Measurements from ENCODE around the gene AREG. TPM values are rescaled to one million over a fixed set of nuclear protein-coding genes. Genes with fewer than 3 reads are reported as not detected.

AREG gene
- total RNA-seq, 1 experiment from 2014 or later = 739 TPM

DNA sequence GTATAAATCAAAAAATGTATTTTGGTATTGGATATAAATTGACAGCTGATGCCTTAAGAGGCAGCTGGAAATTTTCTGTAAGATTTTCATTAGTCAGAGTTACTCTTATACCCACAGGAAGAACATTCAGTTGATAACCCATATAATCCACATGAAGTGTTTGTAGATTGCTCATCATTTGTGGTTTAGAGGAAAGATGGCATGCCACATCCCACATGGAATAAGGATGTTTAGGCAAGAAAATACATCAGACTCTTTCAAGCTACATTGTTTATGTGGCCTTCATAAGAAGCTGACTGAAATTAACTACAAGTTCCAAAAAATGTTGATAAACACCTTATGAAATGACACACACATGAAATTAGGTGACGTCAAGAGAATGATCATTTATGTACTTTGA lies 56.6 kb downstream of the AREG start:
- BruUV-seq (replicated peaks) = no TSS peak
- H2AFZ ChIP-seq (ENCODE audit: low read depth, low read length, poor library complexity, severe bottlenecking) = no peak overlapping the region
- ChIA-PET POLR2A (no interaction called here), RAD21 (ENCODE audit: low non-redundant PET in 1 of 2, low total read pairs in 2 of 2, uncharacterized antibody in 2 of 2, unreplicated experiment in 2 of 2) (no interaction called here), CTCF (no interaction called here)
- intact Hi-C loops (cut with micrococcal nuclease) = no loop called here
- H4K20me1 ChIP-seq (ENCODE audit: insufficient read depth) = no peaks in the 10 kb centered on the region
- H3K9ac ChIP-seq (ENCODE audit: low read length) = no peak overlapping the region
- no peak overlapping the region for H3K4me3 ChIP-seq (replicated peaks in 1 of 2; ENCODE audit: low read depth in 1 of 2, low read length in 2 of 2)
- H3K9me3 ChIP-seq (ENCODE audit: control insufficient read depth in 1 of 2, insufficient read depth in 1 of 2, low read depth in 1 of 2, low read length in 2 of 2) = no peaks in the 10 kb centered on the region
- no peaks in the 10 kb centered on the region for H3K27me3 ChIP-seq (ENCODE audit: insufficient read depth, low read length)
- H3K9me2 ChIP-seq (ENCODE audit: insufficient read depth) = no peaks in the 10 kb centered on the region
- H3K36me3 ChIP-seq (ENCODE audit: control insufficient read depth in 1 of 2, insufficient read depth in 2 of 2, low read length in 2 of 2) = no peaks in the 10 kb centered on the region
- DNase-seq (ENCODE audit: low read depth, low spot score) (no peak), ATAC-seq (no peak)
- no peak for TF ChIP-seq CBX3 (IDR thresholded peaks at IDR 0.05; ENCODE audit: low read depth)
- TF ChIP-seq, protein P1, sequence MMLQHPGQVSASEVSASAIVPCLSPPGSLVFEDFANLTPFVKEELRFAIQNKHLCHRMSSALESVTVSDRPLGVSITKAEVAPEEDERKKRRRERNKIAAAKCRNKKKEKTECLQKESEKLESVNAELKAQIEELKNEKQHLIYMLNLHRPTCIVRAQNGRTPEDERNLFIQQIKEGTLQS (IDR thresholded peaks at IDR 0.05) = no peak
- TF ChIP-seq POLR2A (IDR thresholded peaks at IDR 0.05; ENCODE audit: borderline replicate concordance, extremely low read depth, insufficient read depth, insufficient read length) = no peak
- no peak for TF ChIP-seq FOSL1 (IDR thresholded peaks at IDR 0.05; ENCODE audit: low read depth)
- TF ChIP-seq POLR2AphosphoS5 (IDR thresholded peaks at IDR 0.05; ENCODE audit: low read depth, low read length) = no peak
- TF ChIP-seq JUND (IDR thresholded peaks at IDR 0.05) = no peak
- no peak for TF ChIP-seq RAD21 (IDR thresholded peaks at IDR 0.05; ENCODE audit: low read depth)
- no peak for TF ChIP-seq ZNF274 (IDR thresholded peaks at IDR 0.05; ENCODE audit: low read depth, low read length)
- H3K27ac ChIP-seq (ENCODE audit: low read depth, low read length) = no peak overlapping the region
- H3K4me2 ChIP-seq (ENCODE audit: low read length) = no peak overlapping the region
- H3K79me2 ChIP-seq (ENCODE audit: insufficient read depth, low read length) = no peaks in the 10 kb centered on the region
- peaks cover 0 to 5% of the 10 kb centered on the region in 2 experiments; a peak in 1 of 4 replicates for H3K4me1 ChIP-seq (ENCODE audit: control insufficient read depth in 1 of 2, insufficient read depth in 2 of 2, low read length in 2 of 2)

- Histone ChIP-seq H3K9me2 (ENCODE audit: insufficient read depth) (no peaks in the 10 kb centered on the region), H2AFZ (ENCODE audit: low read depth, low read length, poor library complexity, severe bottlenecking) (no peak overlapping the region), H3K4me3 (replicated peaks in 1 of 2; ENCODE audit: low read depth in 1 of 2, low read length in 2 of 2) (no peak overlapping the region), H3K27me3 (ENCODE audit: insufficient read depth, low read length) (no peaks in the 10 kb centered on the region), H3K4me1 (ENCODE audit: control insufficient read depth in 1 of 2, insufficient read depth in 2 of 2, low read length in 2 of 2) (peaks cover 0 to 5% of the 10 kb centered on the region in 2 experiments; a peak in 1 of 4 replicates), H4K20me1 (ENCODE audit: insufficient read depth) (no peaks in the 10 kb centered on the region), H3K9me3 (ENCODE audit: control insufficient read depth in 1 of 2, insufficient read depth in 1 of 2, low read depth in 1 of 2, low read length in 2 of 2) (no peaks in the 10 kb centered on the region), H3K4me2 (ENCODE audit: low read length) (no peak overlapping the region), H3K27ac (ENCODE audit: low read depth, low read length) (no peak overlapping the region), H3K36me3 (ENCODE audit: control insufficient read depth in 1 of 2, insufficient read depth in 2 of 2, low read length in 2 of 2) (no peaks in the 10 kb centered on the region), H3K79me2 (ENCODE audit: insufficient read depth, low read length) (no peaks in the 10 kb centered on the region), H3K9ac (ENCODE audit: low read length) (no peak overlapping the region)
- RAD21 ChIA-PET (ENCODE audit: low non-redundant PET in 1 of 2, low total read pairs in 2 of 2, uncharacterized antibody in 2 of 2, unreplicated experiment in 2 of 2) = no interaction called here
- BruUV-seq (replicated peaks) = no TSS peak
- intact Hi-C loops (cut with micrococcal nuclease) = no loop called here
- POLR2A ChIA-PET = no interaction called here
- TF ChIP-seq FOSL1 (IDR thresholded peaks at IDR 0.05; ENCODE audit: low read depth) = no peak
- TF ChIP-seq CEBPB (IDR thresholded peaks at IDR 0.05; ENCODE audit: low read depth) = no peak
- TF ChIP-seq POLR2AphosphoS5 (IDR thresholded peaks at IDR 0.05; ENCODE audit: low read depth, low read length) = no peak
- no peak for TF ChIP-seq EGR1 (IDR thresholded peaks at IDR 0.05; ENCODE audit: low read depth)
- no peak for DNase-seq (ENCODE audit: low read depth, low spot score)
- CTCF ChIA-PET = no interaction called here
- no peak for ATAC-seq
Observed at GRCh38 chr4:74503580-74503979, 58.6 kb downstream of the AREG start.

Measured in HCT116 (cell line).